ENCODE data around the gene CNTD1. TPM values are rescaled to one million over a fixed set of nuclear protein-coding genes. Genes with fewer than 3 reads are reported as not detected.
"Not testable (repeated sequence)": the region's sequence is repeated elsewhere in the genome, so short reads cannot be mapped to it uniquely, and the experiment has no call there.

CNTD1 gene
- total and polyA plus RNA-seq, 2 of the 4 experiments (the other 2 are of a cell fraction): not detected

DNA sequence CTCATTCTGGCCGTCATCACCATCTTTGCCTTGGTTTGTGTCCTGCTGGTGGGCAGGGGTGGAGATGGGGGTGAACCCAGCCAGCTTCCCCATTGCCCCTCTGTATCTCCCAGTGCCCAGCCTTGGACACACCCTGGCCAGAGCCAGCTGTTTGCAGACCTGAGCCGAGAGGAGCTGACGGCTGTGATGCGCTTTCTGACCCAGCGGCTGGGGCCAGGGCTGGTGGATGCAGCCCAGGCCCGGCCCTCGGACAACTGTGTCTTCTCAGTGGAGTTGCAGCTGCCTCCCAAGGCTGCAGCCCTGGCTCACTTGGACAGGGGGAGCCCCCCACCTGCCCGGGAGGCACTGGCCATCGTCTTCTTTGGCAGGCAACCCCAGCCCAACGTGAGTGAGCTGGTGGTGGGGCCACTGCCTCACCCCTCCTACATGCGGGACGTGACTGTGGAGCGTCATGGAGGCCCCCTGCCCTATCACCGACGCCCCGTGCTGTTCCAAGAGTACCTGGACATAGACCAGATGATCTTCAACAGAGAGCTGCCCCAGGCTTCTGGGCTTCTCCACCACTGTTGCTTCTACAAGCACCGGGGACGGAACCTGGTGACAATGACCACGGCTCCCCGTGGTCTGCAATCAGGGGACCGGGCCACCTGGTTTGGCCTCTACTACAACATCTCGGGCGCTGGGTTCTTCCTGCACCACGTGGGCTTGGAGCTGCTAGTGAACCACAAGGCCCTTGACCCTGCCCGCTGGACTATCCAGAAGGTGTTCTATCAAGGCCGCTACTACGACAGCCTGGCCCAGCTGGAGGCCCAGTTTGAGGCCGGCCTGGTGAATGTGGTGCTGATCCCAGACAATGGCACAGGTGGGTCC lies 52.9 kb downstream of the CNTD1 start:
- H3K27ac ChIP-seq (ENCODE audit: insufficient read depth, low read length); H4K5ac ChIP-seq (ENCODE audit: low read depth, low read length); POLR2A ChIA-PET (ENCODE audit: unreplicated experiment); H3K4me1 ChIP-seq (ENCODE audit: control insufficient read depth, insufficient read depth, low read length); H3K14ac ChIP-seq (replicated peaks; ENCODE audit: low read depth, low read length); H3K36me3 ChIP-seq (ENCODE audit: control insufficient read depth, insufficient read depth, low read length); CTCF ChIA-PET; H2AFZ ChIP-seq (replicated peaks; ENCODE audit: low read length, poor library complexity); H3K18ac ChIP-seq (ENCODE audit: low read depth, low read length); H2AK9ac ChIP-seq (replicated peaks; ENCODE audit: low read depth, low read length, poor library complexity); H4K20me1 ChIP-seq (ENCODE audit: insufficient read depth, low read length); H3K56ac ChIP-seq (ENCODE audit: extremely low read depth, insufficient read depth, low read length); H2AK5ac ChIP-seq (ENCODE audit: low read depth, low read length); H3K9me3 ChIP-seq (ENCODE audit: control insufficient read depth, insufficient read depth, low read length); H2BK5ac ChIP-seq (ENCODE audit: low read depth, low read length, poor library complexity, severe bottlenecking); H3K4me2 ChIP-seq (ENCODE audit: low read depth, low read length); H4K91ac ChIP-seq (ENCODE audit: insufficient read depth, low read depth, low read length); H3K9me1 ChIP-seq (ENCODE audit: insufficient read depth, low read length); intact Hi-C loops (cut with micrococcal nuclease); H3K79me1 ChIP-seq (ENCODE audit: low read depth in 1 of 2, low read length in 2 of 2); dilution Hi-C loops (cut with HindIII; ENCODE audit: low sequenced_read_pairs, unreplicated experiment); H3K9ac ChIP-seq (ENCODE audit: low read depth, low read length); H3K23ac ChIP-seq (ENCODE audit: low read depth, low read length); DNase-seq; BruUV-seq (replicated peaks); H3K4ac ChIP-seq (ENCODE audit: low read depth, low read length); H4K8ac ChIP-seq (ENCODE audit: low read depth in 2 of 2, low read length in 2 of 2); H3K4me3 ChIP-seq (ENCODE audit: insufficient read depth, low read depth, low read length); H2BK20ac ChIP-seq (ENCODE audit: low read depth, low read length); in situ Hi-C loops (cut with MboI; ENCODE audit: low sequenced_read_pairs); H2BK120ac ChIP-seq (ENCODE audit: low read depth, low read length); ATAC-seq (ENCODE audit: low read depth); H2BK15ac ChIP-seq (ENCODE audit: low read depth, low read length): not testable (repeated sequence)
- H3K27me3 ChIP-seq (ENCODE audit: control insufficient read depth, insufficient read depth, low read length): peaks cover 15% of the 10 kb centered on the region
- no CpG with 5 or more reads among the region's 28 CpGs for WGBS, 2 experiments (ENCODE audit: extremely low coverage in 2 of 2, insufficient read length in 1 of 2)
